Measurements from ENCODE around the gene NR2F2.
"Not testable (repeated sequence)": the region's sequence is repeated elsewhere in the genome, so short reads cannot be mapped to it uniquely, and the experiment has no call there.

The NR2F2 gene

DNA sequence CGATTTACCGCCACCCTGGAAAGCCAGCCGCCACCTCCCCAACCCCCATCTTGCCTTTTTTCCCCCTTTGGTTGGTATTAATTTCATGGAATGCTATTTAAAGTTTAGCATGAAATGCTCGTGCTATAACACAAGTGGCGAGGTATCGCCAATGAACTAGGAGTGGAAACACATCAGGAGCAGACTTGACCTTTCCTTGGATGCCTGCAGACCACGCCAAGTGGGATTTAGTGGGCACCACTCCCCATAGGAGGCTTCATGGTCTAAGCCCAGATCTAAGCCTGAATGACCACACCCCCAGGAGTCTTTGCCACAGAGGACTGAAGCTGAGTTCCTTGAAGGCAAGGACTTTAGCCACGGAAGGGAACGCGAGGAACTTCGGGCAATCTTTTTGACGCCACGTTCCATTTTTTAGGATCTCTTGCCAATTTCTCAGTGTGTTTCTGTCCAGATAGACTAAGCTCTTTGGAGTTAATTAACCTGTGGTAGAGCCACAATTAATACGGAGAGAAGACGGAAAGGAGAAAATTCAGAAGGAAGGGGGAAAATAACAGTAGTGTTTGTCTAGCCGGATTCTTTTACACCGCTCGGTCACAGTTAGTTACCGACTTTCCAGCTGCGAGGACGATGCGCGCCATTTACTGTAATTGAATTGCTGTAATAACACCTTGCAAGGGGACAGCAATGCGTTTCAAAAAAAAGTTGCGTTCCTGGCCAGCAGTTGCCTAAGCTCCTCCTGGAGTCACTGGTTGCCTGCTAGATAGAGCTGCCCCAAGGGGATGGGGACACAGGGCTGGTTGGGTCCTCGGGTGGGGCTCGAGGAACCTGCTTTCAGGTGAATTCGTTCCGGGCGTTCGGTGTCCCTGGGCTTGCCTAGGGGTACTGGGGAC, 37.1 kb downstream of the NR2F2 start:
- DNase-seq (ENCODE audit: low read depth, low spot score): no peak

- no peak for DNase-seq (ENCODE audit: low read depth, low spot score)
Observed at GRCh38 chr15:96369351-96369750, 38.9 kb downstream of the NR2F2 start.

DNA sequence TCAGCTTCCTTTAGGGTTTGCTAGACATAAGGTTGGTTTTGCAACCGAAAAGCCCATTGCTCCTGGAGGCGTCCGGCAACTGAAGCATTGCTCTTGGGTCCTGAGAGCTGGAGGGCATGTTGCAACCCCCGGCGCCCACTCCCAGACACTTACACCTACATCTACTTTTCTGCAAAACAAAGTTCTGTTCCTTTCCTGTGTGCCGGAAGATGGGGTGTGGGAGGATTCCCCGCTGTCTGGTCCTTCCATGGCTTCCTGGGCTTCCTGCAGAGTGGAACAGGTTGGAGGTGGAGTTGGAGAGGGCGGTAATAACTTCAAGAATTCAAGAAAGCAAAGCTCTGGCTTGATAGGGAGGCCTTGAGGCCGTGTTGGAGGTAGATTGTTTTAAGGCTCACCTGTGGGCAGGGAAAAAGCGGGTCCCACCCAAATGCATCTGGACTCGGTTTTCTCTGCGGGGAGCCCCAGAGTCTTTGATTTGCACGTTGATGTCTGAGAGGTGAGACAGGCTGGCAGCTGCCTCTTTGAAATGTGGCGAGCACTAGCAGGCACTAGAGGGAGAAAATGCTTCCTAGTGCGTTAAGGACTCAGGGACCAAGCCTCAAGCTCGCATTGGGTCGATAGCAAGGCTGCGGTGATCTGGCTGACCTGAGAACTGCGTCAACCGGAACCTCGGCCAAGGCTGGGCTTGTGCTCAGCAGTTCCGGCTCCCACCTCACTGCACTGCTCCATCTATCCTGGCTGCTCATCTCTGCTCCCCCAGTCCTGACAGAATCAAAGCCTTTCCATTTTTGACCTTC, 39.5 kb downstream of the NR2F2 start:
- no peak for DNase-seq (ENCODE audit: low read depth, low spot score)

DNA sequence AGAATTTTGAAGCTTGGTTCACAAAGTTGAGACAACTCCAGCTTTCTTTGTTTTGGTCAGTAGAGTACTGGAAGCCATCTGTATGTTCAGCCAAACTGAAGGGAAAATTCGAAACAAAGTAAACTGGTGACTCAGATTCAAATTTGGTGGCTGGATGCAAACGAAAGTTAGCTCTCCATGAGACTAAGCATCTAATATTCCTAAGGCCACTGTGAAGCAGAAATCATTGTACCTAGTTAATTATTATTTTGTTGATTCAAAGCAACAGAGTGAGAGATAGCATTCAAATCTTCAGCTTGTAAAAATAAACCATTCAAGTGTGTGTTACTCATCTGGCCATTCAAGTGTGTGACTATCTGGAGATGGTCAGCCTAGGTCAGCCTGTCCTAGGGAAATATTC, 42.1 kb downstream of the NR2F2 start:
- no peak for DNase-seq (ENCODE audit: low read depth, low spot score)

- no peak for DNase-seq (ENCODE audit: low read depth, low spot score)
Observed at GRCh38 chr15:96374499-96374898, 44.0 kb downstream of the NR2F2 start.

DNA sequence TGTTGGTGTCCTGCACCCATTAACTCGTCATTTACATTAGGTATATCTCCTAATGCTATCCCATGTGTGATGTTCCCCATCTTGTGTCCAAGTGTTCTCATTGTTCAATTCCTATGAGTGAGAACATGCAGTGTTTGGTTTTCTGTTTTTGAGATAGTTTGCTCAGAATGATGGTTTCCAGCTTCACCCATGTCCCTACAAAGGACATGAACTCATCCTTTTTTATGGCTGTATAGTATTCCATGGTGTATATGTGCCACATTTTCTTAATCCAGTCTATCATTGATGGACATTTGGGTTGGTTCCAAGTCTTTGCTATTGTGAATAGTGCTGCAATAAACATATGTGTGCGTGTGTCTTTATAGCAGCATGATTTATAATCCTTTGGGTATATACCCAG, 49.1 kb downstream of the NR2F2 start:
- DNase-seq (ENCODE audit: low read depth, low spot score): not testable (repeated sequence)

DNA sequence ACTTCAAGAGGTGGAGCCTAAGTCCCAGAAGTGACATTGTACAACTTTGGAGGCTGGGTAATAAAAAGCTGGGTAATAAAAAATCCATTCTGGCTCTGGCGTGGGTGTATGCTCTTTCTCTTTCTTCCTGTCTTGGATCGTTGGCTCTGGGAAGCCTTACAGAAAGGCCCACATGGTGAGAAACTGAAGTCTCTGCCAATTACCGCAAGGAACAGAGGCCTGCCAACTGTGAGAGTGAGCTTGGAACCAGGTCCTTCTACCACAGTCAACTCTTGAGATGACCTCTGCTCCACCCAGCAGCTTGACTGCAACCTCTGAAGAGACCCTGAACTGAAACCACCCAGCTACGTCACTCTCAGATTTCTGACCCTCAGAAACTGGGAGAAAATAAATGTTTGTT, 51.0 kb downstream of the NR2F2 start:
- DNase-seq (ENCODE audit: low read depth, low spot score): no peak

DNA sequence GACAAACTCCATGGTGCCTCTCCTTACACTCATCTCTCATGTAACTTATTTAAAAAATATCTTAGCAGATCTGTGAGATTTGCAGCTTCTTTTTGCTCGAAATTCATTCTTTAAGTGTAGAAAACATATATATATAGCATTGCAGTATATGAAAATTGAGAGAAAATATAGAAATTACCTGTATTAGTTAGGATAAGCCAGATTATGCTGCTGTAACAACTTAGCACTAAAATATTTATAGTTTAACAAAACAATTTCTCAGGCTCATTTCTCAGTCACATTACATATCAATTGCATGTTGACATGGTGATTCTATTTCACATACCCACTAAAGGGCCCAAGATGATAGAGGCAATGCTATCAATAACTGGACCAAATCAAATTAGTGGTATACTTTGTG, 54.7 kb downstream of the NR2F2 start:
- no peak for DNase-seq (ENCODE audit: low read depth, low spot score)

DNA sequence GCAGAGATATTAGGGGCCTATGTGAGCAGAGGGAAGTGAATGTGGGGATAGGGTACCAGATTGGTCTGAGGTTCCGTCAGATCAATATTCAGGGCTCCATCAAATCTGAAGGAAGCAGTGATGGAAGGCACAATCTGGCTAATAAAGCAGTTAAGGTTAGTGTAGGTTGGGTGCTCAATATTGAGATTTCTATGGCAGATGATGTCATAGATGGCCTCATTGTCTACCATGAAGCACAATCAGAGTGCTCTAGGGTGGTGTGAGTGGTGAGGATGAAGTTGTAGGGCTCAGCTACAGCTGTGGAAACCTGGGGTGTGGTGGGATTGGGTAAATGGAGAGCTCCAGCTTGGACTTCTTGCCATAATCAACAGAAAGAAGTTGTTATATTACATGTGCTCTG, 58.2 kb downstream of the NR2F2 start:
- DNase-seq (ENCODE audit: low read depth, low spot score): no peak

Data from astrocyte of the hippocampus (primary cell).